Breast epithelium (tissue), 3 donors: ENCODE results near the gene AACS.

Experiments used
- CTCF ChIP-seq, 3 donors: fragments of 450-650 bp; IDR thresholded peaks; one replicate each; pipeline ENCODE4 v1.5.1; 2016 to 2017; ENCODE audit warnings: antibody characterized with exemption in 3 of 3, mild to moderate bottlenecking in 3 of 3, moderate library complexity in 3 of 3
- POLR2AphosphoS5 ChIP-seq, 3 donors: sonication (generic); formaldehyde crosslinking; IDR thresholded peaks; one replicate each; pipeline ENCODE4 v1.6.1; 2017; ENCODE audit warnings: antibody characterized with exemption in 3 of 3

- TF ChIP-seq POLR2AphosphoS5 (IDR thresholded peaks at IDR 0.05), result no peak
- no peak for TF ChIP-seq CTCF (IDR thresholded peaks at IDR 0.05)
These were observed 31.7 kb downstream of the AACS start for GRCh38 chr12:125096894-125097293.
